HEK293 (cell line): ENCODE data around the gene CD37.

Experiments used
- IKZF3 ChIP-seq: fragments of 450-650 bp; IDR thresholded peaks from 2 replicates; pipeline ENCODE4 v1.5.0; 2018; ENCODE audit warnings: missing biosample characterization, mild to moderate bottlenecking, missing genetic modification characterization, moderate library complexity
- KLF16 ChIP-seq: fragments of 450-650 bp; formaldehyde crosslinking; IDR thresholded peaks from 2 replicates; pipeline ENCODE4 v1.5.1; 2017; ENCODE audit warnings: missing biosample characterization, missing genetic modification characterization
- KLF7 ChIP-seq: fragments of 450-650 bp; formaldehyde crosslinking; IDR thresholded peaks from 2 replicates; pipeline ENCODE4 v1.5.1; 2016; ENCODE audit warnings: missing biosample characterization, missing genetic modification characterization, borderline replicate concordance
- KLF8 ChIP-seq: fragments of 450-650 bp; formaldehyde crosslinking; IDR thresholded peaks from 2 replicates; pipeline ENCODE4 v1.5.1; 2016; ENCODE audit warnings: missing biosample characterization, missing genetic modification characterization
- MZF1 ChIP-seq: fragments of 450-650 bp; formaldehyde crosslinking; IDR thresholded peaks from 2 replicates; pipeline ENCODE4 v1.5.1; 2017; ENCODE audit warnings: missing biosample characterization, missing genetic modification characterization, borderline replicate concordance
- OVOL3 ChIP-seq: fragments of 450-650 bp; formaldehyde crosslinking; IDR thresholded peaks from 2 replicates; pipeline ENCODE4 v1.5.1; 2016; ENCODE audit warnings: missing biosample characterization, missing genetic modification characterization
- PATZ1 ChIP-seq: fragments of 450-650 bp; formaldehyde crosslinking; IDR thresholded peaks from 2 replicates; pipeline ENCODE4 v1.5.1; 2016; ENCODE audit warnings: missing biosample characterization, missing genetic modification characterization
- PBX3 ChIP-seq: sonication (generic); formaldehyde crosslinking; IDR thresholded peaks from 2 replicates; pipeline ENCODE4 v1.8.1; 2022; ENCODE audit warnings: mild to moderate bottlenecking, moderate library complexity, missing genetic modification reagents
- PRDM1 ChIP-seq: fragments of 450-650 bp; formaldehyde crosslinking; IDR thresholded peaks from 2 replicates; pipeline ENCODE4; 2016; ENCODE audit warnings: missing biosample characterization, missing genetic modification characterization
- REST ChIP-seq: fragments of 450-650 bp; formaldehyde crosslinking; IDR thresholded peaks from 2 replicates; pipeline ENCODE4 v1.5.1; 2016; ENCODE audit warnings: missing biosample characterization, missing genetic modification characterization
- SP7 ChIP-seq: fragments of 450-650 bp; formaldehyde crosslinking; IDR thresholded peaks from 2 replicates; pipeline ENCODE4 v1.5.1; 2016; ENCODE audit warnings: missing biosample characterization, missing genetic modification characterization
- ZBTB44 ChIP-seq: fragments of 450-650 bp; IDR thresholded peaks from 2 replicates; pipeline ENCODE4 v1.5.1; 2018; ENCODE audit warnings: missing biosample characterization, mild to moderate bottlenecking, missing genetic modification characterization
- ZBTB6 ChIP-seq: fragments of 450-650 bp; formaldehyde crosslinking; IDR thresholded peaks from 2 replicates; pipeline ENCODE4 v1.5.1; 2017; ENCODE audit warnings: missing biosample characterization, missing genetic modification characterization
- ZBTB7A ChIP-seq: fragments of 450-650 bp; formaldehyde crosslinking; IDR thresholded peaks from 2 replicates; pipeline ENCODE4 v1.5.1; 2016; ENCODE audit warnings: low read depth, missing biosample characterization, missing genetic modification characterization
- ZFP3 ChIP-seq: fragments of 450-650 bp; formaldehyde crosslinking; IDR thresholded peaks from 2 replicates; pipeline ENCODE4 v1.5.1; 2016; ENCODE audit warnings: low read depth, missing biosample characterization, missing genetic modification characterization
- ZFP37 ChIP-seq: fragments of 450-650 bp; formaldehyde crosslinking; IDR thresholded peaks from 2 replicates; pipeline ENCODE4 v1.5.1; 2016; ENCODE audit warnings: missing biosample characterization, missing genetic modification characterization
- ZFP41 ChIP-seq: fragments of 450-650 bp; formaldehyde crosslinking; IDR thresholded peaks from 2 replicates; pipeline ENCODE4 v1.5.1; 2016; ENCODE audit warnings: missing biosample characterization, missing genetic modification characterization, borderline replicate concordance
- ZIC2 ChIP-seq: fragments of 450-650 bp; formaldehyde crosslinking; IDR thresholded peaks from 2 replicates; pipeline ENCODE4 v1.5.1; 2016; ENCODE audit warnings: missing biosample characterization, missing genetic modification characterization
- ZNF10 ChIP-seq: fragments of 450-650 bp; formaldehyde crosslinking; IDR thresholded peaks from 2 replicates; pipeline ENCODE4 v1.5.1; 2017; ENCODE audit warnings: missing biosample characterization, missing genetic modification characterization
- ZNF121 ChIP-seq: fragments of 450-650 bp; formaldehyde crosslinking; IDR thresholded peaks from 2 replicates; pipeline ENCODE4 v1.5.1; 2016; ENCODE audit warnings: missing biosample characterization, missing genetic modification characterization
- ZNF324 ChIP-seq: fragments of 450-650 bp; formaldehyde crosslinking; IDR thresholded peaks from 2 replicates; pipeline ENCODE4 v1.5.1; 2016; ENCODE audit warnings: missing biosample characterization, missing genetic modification characterization
- ZNF394 ChIP-seq: fragments of 450-650 bp; formaldehyde crosslinking; IDR thresholded peaks from 2 replicates; pipeline ENCODE4 v1.5.1; 2016; ENCODE audit warnings: missing biosample characterization, missing genetic modification characterization, mild to moderate bottlenecking, moderate library complexity, borderline replicate concordance
- ZNF416 ChIP-seq: fragments of 450-650 bp; formaldehyde crosslinking; IDR thresholded peaks from 2 replicates; pipeline ENCODE4 v1.5.1; 2016; ENCODE audit warnings: missing biosample characterization, missing genetic modification characterization
- ZNF501 ChIP-seq: fragments of 450-650 bp; formaldehyde crosslinking; IDR thresholded peaks from 2 replicates; pipeline ENCODE4 v1.5.1; 2016; ENCODE audit warnings: missing biosample characterization, missing genetic modification characterization
- ZNF555 ChIP-seq: fragments of 450-650 bp; formaldehyde crosslinking; conservative IDR thresholded peaks from 2 replicates; pipeline ENCODE4 v1.5.1; 2017; ENCODE audit warnings: missing biosample characterization, mild to moderate bottlenecking, missing genetic modification characterization, inconsistent platforms
- ZNF600 ChIP-seq: fragments of 450-650 bp; formaldehyde crosslinking; IDR thresholded peaks from 2 replicates; pipeline ENCODE4 v1.5.1; 2016; ENCODE audit warnings: missing biosample characterization, missing genetic modification characterization
- ZNF654 ChIP-seq: fragments of 450-650 bp; formaldehyde crosslinking; IDR thresholded peaks from 2 replicates; pipeline ENCODE4 v1.5.1; 2016; ENCODE audit warnings: low read depth, missing biosample characterization, missing genetic modification characterization
- ZNF677 ChIP-seq: fragments of 450-650 bp; IDR thresholded peaks from 2 replicates; pipeline ENCODE4 v1.5.0; 2018; ENCODE audit warnings: missing biosample characterization, mild to moderate bottlenecking, missing genetic modification characterization, moderate library complexity
- ZNF777 ChIP-seq: fragments of 450-650 bp; formaldehyde crosslinking; IDR thresholded peaks from 2 replicates; pipeline ENCODE4 v1.5.1; 2017; ENCODE audit warnings: missing biosample characterization, missing genetic modification characterization, borderline replicate concordance
- ZNF785 ChIP-seq: fragments of 450-650 bp; formaldehyde crosslinking; IDR thresholded peaks from 2 replicates; pipeline ENCODE4 v1.5.1; 2016; ENCODE audit warnings: missing biosample characterization, missing genetic modification characterization
- ZNF837 ChIP-seq: fragments of 450-650 bp; formaldehyde crosslinking; IDR thresholded peaks from 2 replicates; pipeline ENCODE4 v1.5.1; 2016; ENCODE audit warnings: missing biosample characterization, missing genetic modification characterization
- ZSCAN16 ChIP-seq: fragments of 450-650 bp; formaldehyde crosslinking; IDR thresholded peaks from 2 replicates; pipeline ENCODE4 v1.5.1; 2016; ENCODE audit warnings: missing biosample characterization, missing genetic modification characterization

CD37 gene

GRCh38 chr19:49361438-49362047 lies 26.3 kb downstream of the CD37 start (continued):
- TF ChIP-seq ZNF677 (tag by site-specific recombination) (0 out of 2 replicates have a peak, but pooled peaks have one; percentile 11), KLF16 (peak; percentile 44; the same call in 1 of the 2 replicates), ZNF785 (tag by site-specific recombination) (no peak), PATZ1 (tag by site-specific recombination) (peak; percentile 76), REST (tag by site-specific recombination) (no peak), ZNF777 (tag by site-specific recombination) (no peak), IKZF3 (tag by site-specific recombination) (peak; percentile 96), ZNF837 (tag by site-specific recombination) (no peak), ZBTB6 (tag by site-specific recombination) (peak; percentile 88), ZFP37 (tag by site-specific recombination) (no peak), ZNF555 (tag by site-specific recombination) (no peak), PRDM1 (tag by site-specific recombination) (peak; percentile 25; the same call in 1 of the 2 replicates), ZFP3 (tag by site-specific recombination) (no peak), ZNF10 (no peak), ZNF121 (tag by site-specific recombination) (no peak), ZSCAN16 (0 out of 2 replicates have a peak, but pooled peaks have one; percentile 14), ZFP41 (tag by site-specific recombination) (no peak), SP7 (tag by site-specific recombination) (no peak), ZNF324 (tag by site-specific recombination) (no peak), OVOL3 (tag by site-specific recombination) (no peak), ZBTB7A (tag by site-specific recombination) (no peak), KLF8 (tag by site-specific recombination) (0 out of 2 replicates have a peak, but pooled peaks have one; percentile 19), PBX3 (CRISPR knock-in tag) (no peak), ZNF600 (tag by site-specific recombination) (peak; percentile 22), ZNF501 (tag by site-specific recombination) (no peak), ZIC2 (0 out of 2 replicates have a peak, but pooled peaks have one; percentile 13), KLF7 (tag by site-specific recombination) (no peak), ZNF654 (no peak), MZF1 (tag by site-specific recombination) (no peak; the same call in 1 of the 2 replicates), ZNF394 (tag by site-specific recombination) (no peak), ZNF416 (no peak), ZBTB44 (tag by site-specific recombination) (no peak)
